Activated naive CD4-positive, alpha-beta T cell treated with anti-CD3 and anti-CD28 coated beads, Interleukin-2, amount 50 U/mL, for 24 hours (primary cell): ENCODE results near the gene QARS1.

Experiments
- H3K27ac Mint-ChIP-seq: one replicate; pipeline ENCODE4 v1.8.0; 2021; ENCODE audit warnings: mild to moderate bottlenecking, mixed read lengths
- H3K27me3 Mint-ChIP-seq: one replicate; pipeline ENCODE4 v1.8.0; 2021; ENCODE audit warnings: mixed read lengths
- H3K36me3 Mint-ChIP-seq: one replicate; pipeline ENCODE4 v1.8.0; 2021; ENCODE audit warnings: mixed read lengths
- H3K4me1 Mint-ChIP-seq: one replicate; pipeline ENCODE4 v1.8.0; 2021; ENCODE audit warnings: mixed read lengths
- H3K4me3 Mint-ChIP-seq: one replicate; pipeline ENCODE4 v1.8.0; 2021; ENCODE audit warnings: mild to moderate bottlenecking, mixed read lengths
- H3K9me3 Mint-ChIP-seq: one replicate; pipeline ENCODE4 v1.8.0; 2021; ENCODE audit warnings: mixed read lengths

The QARS1 gene

GRCh38 chr3:49098910-49099630 is 5.5 kb downstream of the QARS1 start:
- no peak overlapping the region for H3K4me3 Mint-ChIP-seq
- H3K36me3 Mint-ChIP-seq = peaks cover 7% of the 10 kb centered on the region
- no peaks in the 10 kb centered on the region for H3K27me3 Mint-ChIP-seq
- H3K4me1 Mint-ChIP-seq = peaks cover 10% of the 10 kb centered on the region
- no peak overlapping the region for H3K27ac Mint-ChIP-seq
- no peaks in the 10 kb centered on the region for H3K9me3 Mint-ChIP-seq

- H3K4me1 Mint-ChIP-seq = peaks cover 4% of the 10 kb centered on the region
- no peak overlapping the region for H3K4me3 Mint-ChIP-seq
- no peak overlapping the region for H3K27ac Mint-ChIP-seq
- H3K36me3 Mint-ChIP-seq = peaks cover 7% of the 10 kb centered on the region
- no peaks in the 10 kb centered on the region for H3K27me3 Mint-ChIP-seq
- H3K9me3 Mint-ChIP-seq = no peaks in the 10 kb centered on the region
Observed at GRCh38 chr3:49098429-49098828, 6.1 kb downstream of the QARS1 start.

- Mint-ChIP-seq H3K27me3 (no peaks in the 10 kb centered on the region), H3K27ac (peak within 1 kb of the TSS; percentile 97), H3K4me1 (peaks cover 30% of the 10 kb centered on the region), H3K36me3 (peaks cover 2% of the 10 kb centered on the region), H3K4me3 (peak within 1 kb of the TSS; percentile 95), H3K9me3 (no peaks in the 10 kb centered on the region)
Observed at GRCh38 chr3:49093853-49094767, 10.4 kb downstream of the QARS1 start, which contains the start of gene QRICH1. TSS of gene QRICH1 (minus strand) at chr3:49094071. CDS start at chr3:49077017, 17,054 bp downstream.

GRCh38 chr3:49092938-49093852 is 11.4 kb downstream of the QARS1 start:
- no peaks in the 10 kb centered on the region for H3K27me3 Mint-ChIP-seq
- H3K27ac Mint-ChIP-seq = peak overlapping the region; percentile 91

GRCh38 chr3:49081429-49081828 is 23.1 kb downstream of the QARS1 start:
- Mint-ChIP-seq H3K36me3 (no peaks in the 10 kb centered on the region), H3K4me3 (no peak overlapping the region), H3K27ac (no peak overlapping the region), H3K9me3 (no peaks in the 10 kb centered on the region), H3K27me3 (no peaks in the 10 kb centered on the region), H3K4me1 (peaks cover 21% of the 10 kb centered on the region)

More at GRCh38 chr3:49092938-49093852, 11.4 kb downstream of the QARS1 start:
- no peaks in the 10 kb centered on the region for H3K9me3 Mint-ChIP-seq
- peak overlapping the region; percentile 95 for H3K4me3 Mint-ChIP-seq
- peaks cover 32% of the 10 kb centered on the region for H3K4me1 Mint-ChIP-seq
- peaks cover 2% of the 10 kb centered on the region for H3K36me3 Mint-ChIP-seq

- Mint-ChIP-seq H3K27ac (no peak overlapping the region), H3K4me1 (peaks cover 21% of the 10 kb centered on the region), H3K36me3 (no peaks in the 10 kb centered on the region), H3K27me3 (no peaks in the 10 kb centered on the region), H3K9me3 (no peaks in the 10 kb centered on the region), H3K4me3 (no peak overlapping the region)
Observed at GRCh38 chr3:49079270-49079669, 25.3 kb downstream of the QARS1 start.

- no peaks in the 10 kb centered on the region for H3K9me3 Mint-ChIP-seq
- H3K27me3 Mint-ChIP-seq = no peaks in the 10 kb centered on the region
- H3K4me3 Mint-ChIP-seq = no peak overlapping the region
- peaks cover 6% of the 10 kb centered on the region for H3K36me3 Mint-ChIP-seq
- no peak overlapping the region for H3K27ac Mint-ChIP-seq
- peaks cover 21% of the 10 kb centered on the region for H3K4me1 Mint-ChIP-seq
Observed at GRCh38 chr3:49076646-49077045, 27.9 kb downstream of the QARS1 start.

- Mint-ChIP-seq H3K4me1 (peaks cover 21% of the 10 kb centered on the region), H3K9me3 (no peaks in the 10 kb centered on the region), H3K36me3 (peaks cover 6% of the 10 kb centered on the region), H3K27ac (no peak overlapping the region), H3K27me3 (no peaks in the 10 kb centered on the region), H3K4me3 (no peak overlapping the region)
Observed at GRCh38 chr3:49076116-49076515, 28.4 kb downstream of the QARS1 start.

- Mint-ChIP-seq H3K27ac (no peak overlapping the region), H3K4me1 (peaks cover 7% of the 10 kb centered on the region), H3K27me3 (no peaks in the 10 kb centered on the region), H3K4me3 (no peak overlapping the region), H3K36me3 (peaks cover 5% of the 10 kb centered on the region), H3K9me3 (no peaks in the 10 kb centered on the region)
Observed at GRCh38 chr3:49058011-49058410, 46.5 kb downstream of the QARS1 start.

- Mint-ChIP-seq H3K4me3 (no peak overlapping the region), H3K27me3 (no peaks in the 10 kb centered on the region), H3K4me1 (peaks cover 10% of the 10 kb centered on the region), H3K27ac (no peak overlapping the region), H3K9me3 (no peaks in the 10 kb centered on the region), H3K36me3 (peaks cover 8% of the 10 kb centered on the region)
Observed at GRCh38 chr3:49057268-49057667, 47.3 kb downstream of the QARS1 start.

- H3K27ac Mint-ChIP-seq = peak overlapping the region; percentile 3
- peaks cover 25% of the 10 kb centered on the region for H3K4me1 Mint-ChIP-seq
- H3K9me3 Mint-ChIP-seq = no peaks in the 10 kb centered on the region
- H3K4me3 Mint-ChIP-seq = no peak overlapping the region
- H3K27me3 Mint-ChIP-seq = no peaks in the 10 kb centered on the region
- H3K36me3 Mint-ChIP-seq = peaks cover 11% of the 10 kb centered on the region
Observed at GRCh38 chr3:49054344-49054862, 50.2 kb downstream of the QARS1 start.

- Mint-ChIP-seq H3K36me3 (peaks cover 11% of the 10 kb centered on the region), H3K27me3 (no peaks in the 10 kb centered on the region), H3K9me3 (no peaks in the 10 kb centered on the region), H3K27ac (no peak overlapping the region), H3K4me3 (no peak overlapping the region), H3K4me1 (peaks cover 25% of the 10 kb centered on the region)
Observed at GRCh38 chr3:49053543-49053942, 51.0 kb downstream of the QARS1 start.
